Kidney tubule cell (primary cell): Measurements from ENCODE around the gene ZNF763.

Experiments used
- DNase-seq: peaks from one replicate; pipeline ENCODE4 v3.0.0-alpha.2; 2018; ENCODE audit warnings: low spot score

The ZNF763 gene

DNA sequence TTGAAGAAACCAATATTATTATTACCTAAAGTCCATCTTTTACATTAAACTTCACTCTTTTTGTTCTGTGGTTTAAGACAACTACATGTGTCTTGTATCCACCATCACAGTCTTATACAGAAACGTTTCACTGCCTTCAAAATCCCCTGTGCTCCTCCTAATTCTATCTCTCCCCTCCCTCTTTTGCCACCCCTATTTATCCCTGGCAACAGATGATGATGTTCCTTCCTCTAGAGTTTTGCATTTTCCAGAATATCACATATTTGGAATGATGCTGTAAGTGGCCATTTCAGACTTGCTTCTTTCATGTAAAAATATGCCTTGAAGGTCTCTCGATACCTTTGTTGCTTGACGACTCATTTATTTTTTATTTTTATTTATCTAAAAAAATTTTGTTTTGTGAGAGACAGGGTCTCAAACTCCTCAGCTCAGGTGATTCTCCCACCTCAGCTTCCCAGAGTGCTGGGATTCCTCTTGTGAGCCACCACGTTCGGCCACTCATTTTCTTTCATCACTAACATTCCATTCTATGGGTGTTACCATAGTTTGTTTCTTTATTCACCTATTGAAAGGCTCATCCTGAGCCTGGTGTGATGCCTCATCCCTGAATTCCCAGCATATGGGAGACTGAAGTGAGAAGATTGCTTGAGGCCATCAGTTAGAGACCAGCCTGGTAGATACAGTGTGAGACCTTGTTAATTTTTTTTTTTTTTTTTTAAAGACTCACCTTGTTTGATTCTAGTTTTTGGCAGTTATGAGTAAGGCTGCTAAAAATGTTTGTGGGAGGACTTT lies 8.4 kb downstream of the ZNF763 start:
- DNase-seq: no peak

- no peak for DNase-seq
These were observed 13.8 kb downstream of the ZNF763 start for GRCh38 chr19:11978492-11979100.

DNA sequence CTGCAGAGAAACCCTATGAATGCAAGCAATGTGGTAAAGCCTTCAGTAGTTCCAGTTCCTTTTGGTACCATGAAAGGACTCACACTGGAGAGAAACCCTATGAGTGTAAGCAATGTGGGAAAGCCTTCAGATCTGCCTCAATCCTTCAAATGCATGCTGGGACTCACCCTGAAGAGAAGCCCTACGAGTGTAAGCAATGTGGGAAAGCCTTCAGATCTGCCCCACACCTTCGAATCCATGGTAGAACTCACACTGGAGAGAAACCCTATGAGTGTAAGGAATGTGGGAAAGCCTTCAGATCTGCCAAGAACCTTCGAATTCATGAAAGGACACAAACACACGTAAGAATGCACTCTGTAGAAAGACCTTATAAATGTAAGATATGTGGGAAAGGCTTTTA lies 14.7 kb downstream of the ZNF763 start:
- DNase-seq: no peak

GRCh38 chr19:11982526-11982925 lies 17.7 kb downstream of the ZNF763 start:
- peak; percentile 83 for DNase-seq

DNA sequence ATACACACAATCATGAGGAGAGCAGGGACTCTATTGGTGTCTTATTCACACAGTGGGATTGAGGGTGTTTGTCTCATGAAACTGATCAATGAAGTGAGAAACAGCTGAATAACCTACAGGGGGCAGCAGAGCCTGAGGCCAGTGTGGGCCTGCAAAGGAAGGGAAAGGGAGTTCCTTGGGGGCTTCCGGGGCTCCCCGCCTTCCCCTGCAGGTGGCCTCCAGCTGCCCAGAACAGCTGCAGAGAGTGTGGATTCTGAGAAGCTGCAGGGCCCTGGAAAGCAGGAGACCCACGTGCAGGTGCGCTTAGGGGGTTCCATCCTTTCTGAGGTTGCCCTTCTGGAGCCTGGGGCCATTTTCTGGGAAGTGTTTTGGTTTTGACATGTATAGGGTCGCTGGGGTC lies 20.1 kb downstream of the ZNF763 start:
- no peak for DNase-seq

GRCh38 chr19:11986754-11987153 lies 21.9 kb downstream of the ZNF763 start:
- no peak for DNase-seq

DNA sequence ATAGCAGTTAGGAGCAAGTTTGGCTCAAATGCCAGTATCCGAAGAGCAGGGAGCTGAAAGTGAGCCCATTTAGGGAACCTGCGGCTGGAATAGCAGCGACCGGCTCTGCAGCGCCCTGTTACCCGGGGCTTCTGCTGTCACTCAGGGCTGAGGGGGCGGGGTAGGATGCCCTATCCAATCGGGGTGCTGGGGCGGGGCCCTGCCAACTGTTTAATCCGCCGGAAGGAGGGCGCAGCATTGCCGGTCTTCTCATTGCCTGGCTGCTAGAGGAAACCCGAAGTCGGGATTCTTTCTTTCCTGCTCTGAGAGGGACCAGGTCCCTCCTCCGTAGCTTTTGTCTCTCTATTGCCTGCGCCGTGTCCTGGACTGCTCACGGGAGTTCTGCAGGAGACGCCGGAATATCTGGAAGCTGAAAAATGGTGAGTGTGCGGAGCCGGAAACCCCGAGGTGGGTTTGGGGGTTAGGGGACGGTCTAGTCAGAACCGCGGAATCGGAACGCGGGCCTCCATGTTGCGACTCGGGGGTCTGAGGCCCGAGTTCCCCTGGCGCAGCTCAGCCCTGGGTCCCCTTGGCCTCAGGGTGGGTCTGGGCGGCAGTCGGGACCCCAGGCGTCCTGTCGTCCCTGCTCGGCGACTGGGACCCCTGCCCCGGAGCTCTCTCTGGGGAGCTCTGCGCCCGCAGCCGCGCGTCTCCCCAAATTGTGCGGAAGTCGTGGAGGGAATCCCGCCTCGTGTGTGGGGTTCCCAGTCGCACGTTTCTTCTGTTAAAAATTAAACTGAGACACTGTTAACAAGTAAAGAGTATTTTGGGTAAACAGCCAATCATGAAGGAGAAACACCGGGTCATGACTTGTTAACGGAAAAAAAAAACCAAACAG lies 22.8 kb downstream of the ZNF763 start:
- DNase-seq: peak; percentile 94

DNA sequence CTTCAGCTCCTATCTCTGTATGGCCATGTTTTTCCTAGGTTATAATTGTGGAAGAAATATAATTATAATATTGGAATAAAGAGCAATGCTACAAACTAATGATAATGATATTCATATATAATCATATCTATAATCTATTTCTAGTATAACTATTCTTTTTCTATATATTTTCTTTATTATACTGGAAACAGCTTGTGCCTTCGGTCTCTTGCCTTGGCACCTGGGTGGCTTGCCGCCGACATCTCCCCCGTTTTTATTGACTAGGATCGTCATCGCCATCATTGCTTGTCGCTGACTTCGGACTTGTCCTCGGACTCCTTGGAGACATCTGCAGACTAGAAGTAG lies 24.2 kb downstream of the ZNF763 start:
- no peak for DNase-seq

DNA sequence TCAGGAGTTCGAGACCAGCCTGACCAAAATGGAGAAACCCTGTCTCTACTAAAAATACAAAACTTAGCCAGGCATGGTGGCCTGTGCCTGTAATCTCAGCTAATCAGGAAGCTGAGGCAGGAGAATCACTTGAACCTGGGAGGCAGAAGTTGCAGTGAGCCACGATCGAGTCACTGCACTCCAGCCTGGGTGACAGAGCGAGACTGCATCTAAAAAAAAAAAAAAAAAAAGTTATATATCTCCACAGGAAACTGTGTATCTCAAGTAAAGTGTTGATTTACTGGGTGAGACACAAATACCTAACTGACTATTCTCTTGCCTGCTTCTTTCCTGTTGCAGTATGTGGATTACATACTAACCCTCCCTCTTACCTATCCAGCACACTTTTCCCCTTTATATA lies 27.1 kb downstream of the ZNF763 start:
- peak; percentile 67 for DNase-seq

DNA sequence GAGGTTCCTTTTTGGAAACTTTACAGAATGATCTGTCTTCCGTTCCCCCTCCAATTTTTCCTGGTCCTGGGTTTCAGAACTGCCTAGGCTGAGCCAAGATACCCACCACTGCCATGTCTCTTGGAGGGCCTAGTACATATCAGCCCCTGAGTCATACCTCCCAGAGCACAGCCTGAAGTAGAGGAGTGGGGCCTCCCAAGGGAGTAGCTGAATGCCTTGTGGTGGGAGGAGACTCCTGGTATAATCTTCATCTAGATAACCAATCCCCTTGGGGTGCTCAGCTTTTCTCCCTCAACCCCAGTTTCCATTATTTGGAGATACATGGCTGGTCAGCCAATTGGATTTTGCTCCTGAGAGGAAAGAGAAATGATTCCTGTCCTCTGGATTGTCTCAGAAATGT lies 30.3 kb downstream of the ZNF763 start:
- no peak for DNase-seq

- peak; percentile 31 for DNase-seq
These were observed 35.5 kb downstream of the ZNF763 start for GRCh38 chr19:12000152-12000981.

- no peak for DNase-seq
These were observed 50.3 kb downstream of the ZNF763 start for GRCh38 chr19:12015015-12015752.

DNA sequence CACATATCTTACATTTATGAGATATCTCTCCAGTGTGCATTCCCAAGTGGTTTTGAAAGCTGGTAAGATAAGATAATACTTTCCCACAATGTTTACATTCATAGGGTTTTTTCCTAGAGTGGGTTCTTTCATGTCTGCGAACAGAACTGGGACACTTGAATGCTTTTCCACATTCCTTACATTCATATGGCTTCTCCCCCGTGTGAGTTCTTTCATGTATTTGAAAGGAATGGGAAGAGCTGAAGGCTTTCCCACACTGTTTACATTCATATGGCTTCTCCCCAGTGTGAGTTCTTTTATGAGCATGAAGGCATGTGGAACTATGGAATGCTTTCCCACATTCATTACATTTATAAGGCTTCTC lies 50.9 kb downstream of the ZNF763 start:
- no peak for DNase-seq
